Glutamatergic neuron (in vitro differentiated cells): Measurements from ENCODE around the gene ARL6IP4. TPM values are rescaled to one million over a fixed set of nuclear protein-coding genes. Genes with fewer than 3 reads are reported as not detected.

Experiments
- DNase-seq: peaks from one replicate; pipeline ENCODE4 v3.0.0; 2022
- H3K27ac Mint-ChIP-seq: one replicate; pipeline ENCODE4 v1.8.0; 2020; ENCODE audit warnings: mild to moderate bottlenecking, mixed read lengths, inconsistent platforms; ENCODE audit not compliant: unreplicated experiment
- H3K27me3 Mint-ChIP-seq: one replicate; pipeline ENCODE4 v1.8.0; 2020; ENCODE audit warnings: mild to moderate bottlenecking, moderate library complexity, mixed read lengths, inconsistent platforms; ENCODE audit not compliant: unreplicated experiment
- H3K36me3 Mint-ChIP-seq: one replicate; pipeline ENCODE4 v1.8.0; 2020; ENCODE audit warnings: mild to moderate bottlenecking, mixed read lengths, inconsistent platforms; ENCODE audit not compliant: unreplicated experiment
- H3K4me1 Mint-ChIP-seq: one replicate; pipeline ENCODE4 v1.8.0; 2020; ENCODE audit warnings: mild to moderate bottlenecking, low read depth, mixed read lengths, inconsistent platforms; ENCODE audit not compliant: unreplicated experiment
- H3K4me3 Mint-ChIP-seq: one replicate; pipeline ENCODE4 v1.8.0; 2020; ENCODE audit warnings: mild to moderate bottlenecking, mixed read lengths, inconsistent platforms; ENCODE audit not compliant: unreplicated experiment
- H3K9me3 Mint-ChIP-seq: one replicate; pipeline ENCODE4 v1.8.0; 2020; ENCODE audit warnings: mild to moderate bottlenecking, moderate library complexity, mixed read lengths, inconsistent platforms; ENCODE audit not compliant: unreplicated experiment
- CTCF ChIP-seq: fragments of 200-600 bp; sonication (generic); IDR thresholded peaks from one replicate; pipeline ENCODE4 v1.5.0; 2021; ENCODE audit not compliant: partially characterized antibody, unreplicated experiment
- total RNA-seq: library from RNA; stranded (reverse); fragmentation: NEBNext Ultra II Directional; extraction: Animal tissue kit (Norgen Biotek cat#: 25700); gene quantifications from one replicate; pipeline ENCODE4 v1.2.1, GENCODE V29; 2021; ENCODE audit not compliant: unreplicated experiment

ARL6IP4 gene
- total RNA-seq, 1 donor from 2014 or later, result 122 TPM

GRCh38 chr12:122968104-122968503 lies 12.4 kb upstream of the ARL6IP4 start:
- Mint-ChIP-seq H3K4me3 (no peak overlapping the region), H3K27ac (no peak overlapping the region), H3K4me1 (peaks cover 4% of the 10 kb centered on the region), H3K9me3 (no peaks in the 10 kb centered on the region), H3K27me3 (peaks cover 5% of the 10 kb centered on the region), H3K36me3 (no peaks in the 10 kb centered on the region)
- no peak for TF ChIP-seq CTCF
- DNase-seq, result no peak

GRCh38 chr12:122969676-122970075 lies 10.8 kb upstream of the ARL6IP4 start:
- Mint-ChIP-seq H3K36me3 (no peaks in the 10 kb centered on the region), H3K27ac (no peak overlapping the region), H3K4me1 (peaks cover 3% of the 10 kb centered on the region), H3K4me3 (no peak overlapping the region), H3K9me3 (peaks cover 5% of the 10 kb centered on the region), H3K27me3 (peaks cover 10% of the 10 kb centered on the region)
- no peak for DNase-seq
- no peak for TF ChIP-seq CTCF

- H3K4me1 Mint-ChIP-seq, result no peaks in the 10 kb centered on the region
- TF ChIP-seq CTCF, result no peak
- H3K36me3 Mint-ChIP-seq, result no peaks in the 10 kb centered on the region
- H3K9me3 Mint-ChIP-seq, result peaks cover 5% of the 10 kb centered on the region
- H3K4me3 Mint-ChIP-seq, result peak overlapping the region; percentile 96
- DNase-seq, result peak; percentile 98
- H3K27me3 Mint-ChIP-seq, result peaks cover 5% of the 10 kb centered on the region
- peak overlapping the region; percentile 98 for H3K27ac Mint-ChIP-seq
These were observed 6.1 kb upstream of the ARL6IP4 start for GRCh38 chr12:122974274-122974891.

DNA sequence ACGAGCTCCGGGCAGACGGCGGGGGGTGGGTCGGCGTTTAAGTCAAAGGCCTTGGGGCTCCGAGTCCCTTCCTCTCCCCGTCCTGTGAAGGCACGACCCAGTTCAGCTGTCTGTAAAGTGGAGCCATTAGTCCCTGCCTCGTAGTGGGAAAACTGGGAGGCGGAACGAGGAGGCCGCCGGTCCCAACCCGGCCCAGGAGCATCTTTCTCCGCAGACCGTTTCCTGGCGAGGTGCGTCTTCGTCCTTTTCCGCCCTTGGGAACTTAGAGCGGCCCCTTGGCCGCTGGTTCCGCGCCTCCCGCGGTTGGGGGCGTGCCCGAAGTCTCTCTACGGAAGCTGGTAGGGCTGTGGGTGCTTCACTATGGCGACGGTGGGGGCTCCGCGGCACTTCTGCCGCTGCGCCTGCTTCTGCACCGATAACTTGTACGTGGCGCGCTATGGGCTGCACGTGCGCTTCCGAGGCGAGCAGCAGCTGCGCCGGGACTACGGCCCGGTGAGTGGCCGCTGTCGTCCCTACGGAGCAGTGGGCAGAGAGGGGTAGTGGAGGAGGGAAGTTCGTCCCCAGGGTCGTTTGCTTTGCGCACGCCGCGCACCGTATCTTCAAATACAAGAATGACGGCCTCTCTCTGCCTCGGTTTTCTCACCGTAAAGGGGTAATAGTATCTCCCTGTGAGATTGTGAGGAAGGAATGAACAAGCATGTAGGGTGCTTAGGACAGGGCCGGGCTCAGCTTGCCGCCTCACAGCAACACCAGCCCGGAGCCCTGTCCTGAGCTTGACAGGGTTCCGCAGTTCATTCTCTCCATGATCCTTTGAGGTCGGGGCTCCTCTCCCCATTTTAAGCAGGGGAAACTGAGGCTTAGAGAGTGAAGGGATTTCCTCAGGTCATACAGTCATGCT lies 5.3 kb upstream of the ARL6IP4 start, which contains the start of gene OGFOD2:
OGFOD2 (plus strand) TSS at position 353 of the 898 bp plus-strand sequence; CDS start at position 361, 8 bp downstream.
- Mint-ChIP-seq H3K4me3 (peak within 1 kb of the TSS; percentile 96), H3K27me3 (peaks cover 8% of the 10 kb centered on the region), H3K9me3 (peaks cover 5% of the 10 kb centered on the region), H3K27ac (peak within 1 kb of the TSS; percentile 98), H3K36me3 (no peaks in the 10 kb centered on the region), H3K4me1 (no peaks in the 10 kb centered on the region)
- TF ChIP-seq CTCF, result no peak
- peak; percentile 91 for DNase-seq
